T47D (cell line): ENCODE data around the gene ADARB1.
"Not testable (repeated sequence)": the region's sequence is repeated elsewhere in the genome, so short reads cannot be mapped to it uniquely, and the experiment has no call there.

Experiments
- DNase-seq, 2 experiments: peaks; one replicate each; pipeline versions ENCODE4 v3.0.0 to v3.0.0-alpha.2; 2011 to 2012; ENCODE audit warnings: low read depth in 1 of 2, low spot score in 1 of 2
- JUND ChIP-seq: IDR thresholded peaks from 2 replicates; pipeline ENCODE4 v1.6.1; 2012; ENCODE audit warnings: low read depth
- in situ Hi-C: cut with HindIII; loops from 2 replicates; pipeline ENCODE4 v1.10.0; 2016; ENCODE audit warnings: low sequenced_read_pairs, low pct_unique_long_range_greater_than_20kb

ADARB1 gene, protein sequence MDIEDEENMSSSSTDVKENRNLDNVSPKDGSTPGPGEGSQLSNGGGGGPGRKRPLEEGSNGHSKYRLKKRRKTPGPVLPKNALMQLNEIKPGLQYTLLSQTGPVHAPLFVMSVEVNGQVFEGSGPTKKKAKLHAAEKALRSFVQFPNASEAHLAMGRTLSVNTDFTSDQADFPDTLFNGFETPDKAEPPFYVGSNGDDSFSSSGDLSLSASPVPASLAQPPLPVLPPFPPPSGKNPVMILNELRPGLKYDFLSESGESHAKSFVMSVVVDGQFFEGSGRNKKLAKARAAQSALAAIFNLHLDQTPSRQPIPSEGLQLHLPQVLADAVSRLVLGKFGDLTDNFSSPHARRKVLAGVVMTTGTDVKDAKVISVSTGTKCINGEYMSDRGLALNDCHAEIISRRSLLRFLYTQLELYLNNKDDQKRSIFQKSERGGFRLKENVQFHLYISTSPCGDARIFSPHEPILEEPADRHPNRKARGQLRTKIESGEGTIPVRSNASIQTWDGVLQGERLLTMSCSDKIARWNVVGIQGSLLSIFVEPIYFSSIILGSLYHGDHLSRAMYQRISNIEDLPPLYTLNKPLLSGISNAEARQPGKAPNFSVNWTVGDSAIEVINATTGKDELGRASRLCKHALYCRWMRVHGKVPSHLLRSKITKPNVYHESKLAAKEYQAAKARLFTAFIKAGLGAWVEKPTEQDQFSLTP

DNA sequence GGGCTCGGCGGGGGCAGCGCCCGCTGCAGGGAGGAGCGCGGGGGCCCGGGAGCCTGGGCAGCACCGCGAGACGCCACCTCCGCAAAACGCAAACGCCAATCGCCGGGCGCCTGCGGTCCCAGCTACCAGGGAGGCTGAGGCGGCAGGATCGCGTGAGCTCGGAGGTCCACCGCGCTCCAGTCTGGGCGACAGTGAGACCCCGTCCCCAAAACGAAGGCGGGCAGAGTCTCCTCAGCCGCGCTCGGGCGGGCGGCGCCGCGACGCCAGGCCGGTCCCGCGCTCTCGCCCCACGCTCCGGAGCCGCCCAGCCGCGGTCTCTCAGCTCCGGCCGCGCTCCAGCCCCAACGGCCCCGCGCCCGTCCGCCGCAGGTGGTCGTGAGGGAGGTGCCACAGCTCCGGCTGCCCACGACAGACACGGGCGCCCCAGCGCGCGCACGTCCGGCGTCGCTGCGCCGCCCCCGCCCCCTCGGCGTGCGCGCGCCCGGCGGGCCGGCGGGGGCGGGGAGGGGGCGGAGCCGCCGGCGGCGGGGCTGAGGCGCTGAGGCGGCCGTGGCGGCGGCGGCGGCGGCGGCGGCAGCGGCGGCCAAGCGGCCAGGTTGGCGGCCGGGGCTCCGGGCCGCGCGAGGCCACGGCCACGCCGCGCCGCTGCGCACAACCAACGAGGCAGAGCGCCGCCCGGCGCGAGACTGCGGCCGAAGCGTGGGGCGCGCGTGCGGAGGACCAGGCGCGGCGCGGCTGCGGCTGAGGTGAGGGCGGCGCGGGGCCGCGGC, at the start of gene ADARB1:
Gene ADARB1, plus strand, starts transcription at position 533 of the 770 bp plus-strand sequence. CDS start 97,077 bp downstream, outside the sequence.
- TF ChIP-seq JUND: no peak; the same call in 1 of the 2 replicates
- peak; percentile 77 to 78 for DNase-seq
- in situ Hi-C loops: no loop called here

DNA sequence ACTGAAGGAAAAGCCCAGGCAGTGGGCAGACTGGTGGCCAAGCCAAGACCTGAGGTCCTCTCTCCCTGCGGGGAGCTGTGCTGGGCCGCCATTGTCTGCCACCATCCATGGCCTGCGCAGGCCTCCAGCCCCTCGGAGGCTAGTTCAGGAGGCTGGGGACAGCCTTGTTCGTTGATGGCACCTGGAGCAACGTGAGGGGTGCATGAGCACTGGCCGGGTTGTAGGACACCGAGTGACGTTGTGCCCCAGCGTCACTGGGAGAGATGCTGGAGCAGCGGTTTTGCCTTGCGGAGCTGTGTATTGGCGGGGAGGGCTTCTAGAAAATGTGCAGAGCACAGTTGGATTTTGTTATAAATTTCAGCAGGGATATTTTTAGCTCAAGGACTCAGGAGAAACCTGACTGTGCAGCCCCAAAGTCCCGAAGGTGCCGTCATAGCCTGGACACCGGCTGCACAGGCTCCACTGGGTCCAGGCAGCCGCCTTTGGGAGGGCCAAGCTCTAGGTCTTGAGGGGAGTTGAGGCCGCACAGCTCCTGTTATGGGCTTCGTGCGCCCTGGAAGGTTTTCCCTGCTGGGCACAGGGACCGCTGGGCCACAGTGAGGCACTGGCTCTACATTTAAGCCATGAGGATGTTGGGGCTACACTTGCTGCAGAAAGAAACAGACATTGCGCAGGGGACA, 48.2 kb upstream of the ADARB1 start:
- DNase-seq: no peak
- in situ Hi-C loops: no loop called here
- no peak for TF ChIP-seq JUND

DNA sequence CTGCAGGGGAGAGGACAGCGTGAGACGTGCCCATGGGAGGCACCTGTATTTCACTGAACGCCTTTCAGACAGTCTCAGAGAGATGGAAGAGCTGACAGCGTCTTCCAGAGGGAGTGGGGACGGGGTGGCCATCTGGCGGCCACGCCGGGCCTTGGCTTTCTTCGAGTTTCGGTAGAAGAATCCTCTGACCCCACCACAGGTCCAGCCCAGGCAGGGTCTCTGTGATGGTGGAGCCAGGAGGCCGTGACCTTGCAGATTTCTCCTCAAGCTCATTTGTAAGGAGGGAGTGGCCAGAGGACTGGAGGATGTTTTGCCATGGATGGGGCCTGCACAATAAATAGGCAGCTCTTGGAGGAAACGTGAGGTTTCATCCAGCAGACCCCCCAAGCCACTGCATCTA, 47.6 kb upstream of the ADARB1 start:
- in situ Hi-C loops: no loop called here
- no peak for DNase-seq
- TF ChIP-seq JUND: no peak

- TF ChIP-seq JUND: no peak
- in situ Hi-C loops: no loop called here
- no peak for DNase-seq
Measured at GRCh38 chr21:45027241-45028196, 46.9 kb upstream of the ADARB1 start.

DNA sequence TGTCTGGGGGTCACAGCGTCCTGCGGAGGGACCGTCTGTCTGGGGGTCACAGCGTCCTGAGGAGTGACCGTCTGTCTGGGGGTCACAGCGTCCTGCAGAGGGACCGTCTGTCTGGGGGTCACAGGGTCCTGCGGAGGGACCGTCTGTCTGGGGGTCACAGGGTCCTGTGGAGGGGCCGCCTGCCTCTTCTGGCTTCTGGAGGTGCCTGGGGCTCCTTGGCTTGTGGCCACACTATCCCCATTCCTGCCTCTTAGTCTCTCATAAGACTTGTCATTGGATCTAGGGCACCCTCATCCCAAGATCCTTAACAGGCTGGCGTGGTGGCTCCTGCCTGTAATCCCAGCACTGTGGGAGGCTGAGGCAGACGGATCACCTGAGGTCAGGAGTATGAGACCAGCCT, 45.7 kb upstream of the ADARB1 start:
- in situ Hi-C loops, DNase-seq: not testable (repeated sequence)

DNA sequence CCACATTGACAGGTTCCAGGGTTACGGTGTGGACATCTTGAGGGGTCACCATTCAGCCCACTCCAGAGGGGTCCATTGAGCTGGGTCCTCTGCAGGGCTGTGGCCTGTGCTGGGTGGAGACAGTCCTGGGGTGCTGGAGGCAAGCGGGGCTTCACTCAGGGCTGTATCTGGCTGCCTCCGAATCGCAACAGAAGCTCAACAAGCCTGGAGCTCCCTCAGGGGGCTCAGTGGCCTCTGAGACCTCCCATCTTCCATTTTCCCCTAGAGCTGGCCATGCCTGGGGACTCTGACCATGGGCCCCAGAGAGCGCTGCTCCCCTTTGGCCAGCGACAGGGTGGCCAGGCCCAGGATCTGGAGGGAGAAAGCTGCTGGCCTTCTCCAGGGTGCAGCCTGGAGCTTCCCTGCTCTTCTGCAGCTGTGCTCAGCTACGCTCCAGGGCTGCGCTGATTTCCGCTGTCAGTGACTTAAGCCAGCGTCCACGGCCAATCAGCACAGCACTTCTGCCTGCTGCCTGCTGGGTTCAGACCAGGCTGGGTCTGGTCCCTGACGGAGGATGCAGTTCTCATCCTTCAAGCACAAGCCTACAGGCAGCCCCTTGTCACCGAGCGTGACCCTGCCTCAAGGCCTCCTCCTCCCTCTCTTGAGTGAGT, 45.0 kb upstream of the ADARB1 start:
- no peak for DNase-seq
- no peak for TF ChIP-seq JUND
- in situ Hi-C loops: no loop called here

DNA sequence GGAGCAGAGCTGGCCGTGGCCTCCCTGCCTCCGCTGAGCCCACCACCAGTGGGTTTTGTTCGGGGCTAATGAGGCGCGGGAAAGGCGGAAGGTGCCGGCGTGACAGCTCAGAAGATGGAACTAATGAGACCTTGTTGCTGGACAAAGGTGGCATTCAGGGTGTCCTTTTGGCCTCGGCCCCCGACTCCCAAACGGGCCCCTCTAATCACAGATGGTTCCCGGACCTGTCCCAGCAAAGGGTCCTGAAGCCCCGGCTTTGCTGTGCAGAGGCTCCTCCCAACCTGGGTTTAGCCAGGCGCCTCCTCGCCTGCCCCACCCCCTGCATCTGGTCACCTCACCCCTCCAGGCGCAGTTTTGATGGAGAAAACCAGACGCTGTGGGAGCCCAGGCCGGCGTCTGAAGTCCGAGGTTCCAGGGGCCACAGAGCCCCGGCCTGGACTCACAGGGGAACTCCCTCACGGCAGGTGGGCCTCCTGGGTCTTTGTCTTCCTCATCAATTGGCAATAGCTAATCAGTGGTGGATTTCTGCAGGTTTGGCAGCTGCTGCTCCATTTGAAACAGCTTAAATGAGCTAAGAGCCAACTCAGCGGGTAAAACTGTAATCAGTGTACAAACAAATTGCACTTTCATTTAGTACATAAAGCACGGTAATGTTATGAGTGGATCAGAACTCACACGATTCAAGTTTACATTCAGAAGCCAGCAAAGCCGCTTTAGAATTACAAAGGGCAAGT, 44.3 kb upstream of the ADARB1 start:
- DNase-seq: no peak
- in situ Hi-C loops: no loop called here

DNA sequence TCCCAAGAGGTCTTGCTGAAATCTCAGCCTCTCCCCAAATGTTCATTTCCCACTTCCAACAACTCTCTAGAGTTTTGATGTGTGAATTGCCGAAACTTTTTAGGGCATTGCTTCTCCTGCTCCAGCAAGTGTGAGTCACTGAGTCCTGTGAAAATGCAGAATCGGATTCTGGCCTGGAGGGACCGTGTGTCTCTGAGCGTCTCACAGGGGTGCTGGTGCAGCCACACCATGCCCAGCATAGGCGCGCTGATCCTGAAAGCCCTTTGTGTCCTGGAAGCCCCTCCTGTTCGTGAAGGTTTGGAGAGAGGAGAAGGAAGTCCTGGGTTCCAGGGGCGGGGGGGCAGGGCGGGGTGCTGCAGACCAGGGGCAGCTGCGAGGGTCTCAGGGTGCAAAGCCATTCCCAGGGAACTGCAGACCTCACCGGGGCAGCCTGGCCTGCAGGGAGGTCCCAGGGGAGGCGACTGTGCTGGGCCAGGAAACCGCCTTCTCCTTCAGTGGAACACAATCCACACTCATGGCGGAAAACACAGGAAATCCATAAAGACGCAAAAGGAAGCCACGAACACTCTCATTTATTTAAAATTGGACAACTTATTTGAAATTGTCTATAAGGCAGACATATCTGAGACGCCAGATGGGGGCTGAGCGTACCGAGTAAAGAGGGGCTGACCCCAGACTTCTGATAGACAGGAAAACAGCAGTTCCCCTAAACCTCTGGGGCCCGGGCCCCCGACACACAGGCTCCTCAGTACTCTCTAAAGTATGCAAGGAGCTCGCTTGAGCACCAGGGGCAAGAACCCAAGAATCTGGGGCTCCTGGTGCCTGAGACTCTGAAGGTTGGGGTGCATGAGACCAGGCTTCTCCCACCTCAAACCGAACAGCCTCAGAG, 43.5 kb upstream of the ADARB1 start:
- no peak for DNase-seq
- TF ChIP-seq JUND: no peak
- in situ Hi-C loops: no loop called here

More for the DNA sequence above, 44.3 kb upstream of the ADARB1 start:
- no peak for TF ChIP-seq JUND

- TF ChIP-seq JUND: no peak
- in situ Hi-C loops: no loop called here
- no peak for DNase-seq
Measured at GRCh38 chr21:45031571-45032191, 42.7 kb upstream of the ADARB1 start.

DNA sequence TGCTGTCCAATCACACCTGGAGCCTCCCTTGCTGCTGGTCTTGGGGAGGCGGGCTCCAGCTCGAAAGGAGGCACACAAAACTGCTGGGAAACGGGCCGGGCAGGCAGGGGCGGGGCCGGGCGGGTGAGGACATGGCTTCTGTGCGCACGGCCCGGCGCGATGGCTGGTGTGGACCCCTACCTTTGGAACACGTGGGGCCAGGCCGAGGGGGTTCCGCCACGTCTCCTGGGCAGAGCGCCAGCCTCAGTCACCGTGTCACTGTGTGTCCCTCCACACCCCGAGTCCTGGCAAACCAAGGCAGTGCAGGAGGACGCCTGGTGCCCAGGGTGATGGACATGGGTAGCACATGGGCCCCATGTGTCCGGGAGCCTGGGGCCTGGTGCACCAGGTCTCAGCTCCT, 42.0 kb upstream of the ADARB1 start:
- DNase-seq: no peak
- no peak for TF ChIP-seq JUND
- in situ Hi-C loops: no loop called here
